HepG2 (cell line): Measurements from ENCODE around the gene CCDC85C. TPM values are rescaled to one million over a fixed set of nuclear protein-coding genes. Genes with fewer than 3 reads are reported as not detected.

Source experiments
- ATAC-seq: fragments of 200-7000 bp; cut with Tn5 transposase; 3 replicates; pipeline ENCODE4 v1.9.1; 2020; ENCODE audit warnings: mild to moderate bottlenecking, moderate library complexity
- BruUV-seq: library from RNA; stranded (reverse); fragments of 400-500 nt; replicated peaks from 2 replicates; lab custom pipeline; 2021; lab: Mats Ljungman, UMichigan
- CTCF ChIA-PET: fragments of 300-600 bp; formaldehyde crosslinking; extraction: SDS; loops from one replicate; lab custom pipeline; 2021; ENCODE audit warnings: low total read pairs, inconsistent platforms, low intra/inter-chr PET ratio; lab: Yijun Ruan, JAX
- POLR2A ChIA-PET: fragments of 350-600 bp; sonication (Branson Sonifier 250); formaldehyde crosslinking; loops from one replicate; lab custom pipeline; 2020; ENCODE audit warnings: antibody characterized with exemption, inconsistent platforms; lab: Yijun Ruan, JAX
- DNase-seq: peaks from one replicate; pipeline ENCODE4 v3.0.0-alpha.2; 2015; ENCODE audit warnings: low spot score
- FAIRE-seq: peaks from 3 replicates; lab custom pipeline; 2011; peaks lifted over from hg19 to GRCh38; lab: Jason Lieb, UNC
- H2AFZ ChIP-seq: one replicate; pipeline ENCODE4 v1.6.1; 2011; ENCODE audit warnings: low read length, inconsistent platforms
- H3K27ac ChIP-seq: fragments of 300-600 bp; 3 replicates; pipeline ENCODE4 v1.8.0; 2011; ENCODE audit warnings: mixed run types, mild to moderate bottlenecking, mixed read lengths, low read length, inconsistent platforms; ENCODE audit not compliant: insufficient read depth; ENCODE audit errors: extremely low read length
- H3K27me3 ChIP-seq, 2 experiments: fragments of 200-600 bp in 1 of 2; 2 replicates in 1 of 2; 3 replicates in 1 of 2; pipeline versions ENCODE4 v1.6.0 to v1.8.0; 2011; ENCODE audit warnings: low read length in 2 of 2, mild to moderate bottlenecking in 2 of 2, moderate library complexity in 2 of 2, inconsistent platforms in 1 of 2; ENCODE audit not compliant: insufficient read depth in 2 of 2, control insufficient read depth in 1 of 2
- H3K36me3 ChIP-seq, 2 experiments: fragments of 200-600 bp in 1 of 2; replicated peaks in 1 of 2; 2 replicates in 1 of 2; 3 replicates in 1 of 2; pipeline versions ENCODE4 v1.5.1 to v1.8.0; 2011; ENCODE audit warnings: low read length in 2 of 2, inconsistent platforms in 1 of 2; ENCODE audit not compliant: insufficient read depth in 2 of 2, control insufficient read depth in 1 of 2
- H3K4me1 ChIP-seq: 2 replicates; pipeline ENCODE4 v1.5.1; 2012; ENCODE audit warnings: low read length, inconsistent platforms; ENCODE audit not compliant: insufficient read depth
- H3K4me2 ChIP-seq: 2 replicates; pipeline ENCODE4 v1.6.0; 2011; ENCODE audit warnings: low read depth, low read length, inconsistent platforms
- H3K4me3 ChIP-seq, 3 experiments: fragments of 200-600 bp in 1 of 3; sonication (generic), shearing (Covaris generic) in 1 of 3; replicated peaks in 1 of 3; 2 replicates each; pipeline ENCODE4 v1.5.1; 2011 to 2016; ENCODE audit warnings: low read length in 3 of 3, inconsistent platforms in 2 of 3, low read depth in 2 of 3, mild to moderate bottlenecking in 2 of 3, control low read depth in 1 of 3, mixed read lengths in 1 of 3; ENCODE audit not compliant: insufficient read depth in 1 of 3
- H3K79me2 ChIP-seq: one replicate; pipeline ENCODE4 v1.6.1; 2011; ENCODE audit warnings: low read length, inconsistent platforms; ENCODE audit not compliant: insufficient read depth
- H3K9ac ChIP-seq: 2 replicates; pipeline ENCODE4 v1.6.0; 2011; ENCODE audit warnings: mild to moderate bottlenecking, low read depth, low read length, inconsistent platforms; ENCODE audit not compliant: insufficient read depth
- H3K9me3 ChIP-seq: 2 replicates; pipeline ENCODE4 v1.5.1; 2012; ENCODE audit warnings: mild to moderate bottlenecking, low read length
- H4K20me1 ChIP-seq: 2 replicates; pipeline ENCODE4 v1.6.0; 2011; ENCODE audit warnings: inconsistent platforms, mild to moderate bottlenecking, low read length, moderate library complexity; ENCODE audit not compliant: insufficient read depth
- CAMTA2 ChIP-seq: sonication (generic); formaldehyde crosslinking; IDR thresholded peaks from 2 replicates; pipeline ENCODE4 v1.4.0; 2020; ENCODE audit warnings: mild to moderate bottlenecking, missing genetic modification reagents, borderline replicate concordance
- RFX5 ChIP-seq: IDR thresholded peaks from 2 replicates; pipeline ENCODE4 v1.6.1; 2011; ENCODE audit warnings: low read depth, low read length, improper control_type of control experiment
- ZMYM3 ChIP-seq: sonication (generic); formaldehyde crosslinking; IDR thresholded peaks from 2 replicates; pipeline ENCODE4 v1.5.1; 2020; ENCODE audit warnings: mild to moderate bottlenecking, missing genetic modification reagents
- ZNF136 ChIP-seq: sonication (generic); formaldehyde crosslinking; IDR thresholded peaks from 2 replicates; pipeline ENCODE4 v1.8.1; 2022; ENCODE audit warnings: low read depth, mild to moderate bottlenecking, moderate library complexity, missing genetic modification reagents
- ZNF234 ChIP-seq: sonication (generic); formaldehyde crosslinking; conservative IDR thresholded peaks from 2 replicates; pipeline ENCODE4 v1.5.1; 2020; ENCODE audit warnings: mild to moderate bottlenecking, missing genetic modification reagents
- WGBS: methylation state at CpG from one replicate; pipeline ENCODE4 v1.1.6; 2017; ENCODE audit warnings: low lambda C conversion rate; 5-methylcytosine and 5-hydroxymethylcytosine counted together
- in situ Hi-C: cut with HindIII; loops from 2 replicates; pipeline ENCODE4 v1.10.0; 2017; ENCODE audit warnings: low pct_unique_long_range_greater_than_20kb; ENCODE audit not compliant: extremely low pct_ligation_motif_present
- intact Hi-C: fragments of 100-400 bp; cut with micrococcal nuclease; formaldehyde crosslinking; loops from one replicate; pipeline ENCODE4 v1.10.0; 2022; ENCODE audit not compliant: unreplicated experiment
- polyA plus RNA-seq, 8 experiments: library from polyadenylated mRNA; depleted of rRNA in 3 of 8; stranded (reverse) in 7 of 8; unstranded in 1 of 8; fragments of >200 nt; fragmentation: Illumina TruSeq in 4 of 8; extraction: Trizol in 4 of 8; gene quantifications; 2 replicates each; pipeline versions ENCODE4 v1.2.1 to v1.2.3, GENCODE V29; 2011 to 2016; ENCODE audit warnings: low read depth in 4 of 8, missing spikeins in 1 of 8, mixed read lengths in 1 of 8; ENCODE audit not compliant: insufficient read depth in 1 of 8
- total RNA-seq, 5 experiments: library from RNA; depleted of rRNA; stranded (reverse); fragments of >200 nt; fragmentation: Illumina TruSeq; extraction: Trizol; gene quantifications; 2 replicates each; pipeline ENCODE4 v1.2.3, GENCODE V29; 2016; ENCODE audit warnings: low read depth in 1 of 5
- TF ChIP-seq, protein P1 (sequence below): sonication (generic); formaldehyde crosslinking; IDR thresholded peaks from 2 replicates; pipeline ENCODE4 v1.4.0; 2020; ENCODE audit warnings: missing genetic modification reagents, low read depth, mild to moderate bottlenecking, borderline replicate concordance

CCDC85C gene
- total and polyA plus RNA-seq, 2 of the 13 experiments (the other 11 are each of a cell fraction or from before 2014, with no cell fraction given), result 18.8 to 43.8 TPM

DNA sequence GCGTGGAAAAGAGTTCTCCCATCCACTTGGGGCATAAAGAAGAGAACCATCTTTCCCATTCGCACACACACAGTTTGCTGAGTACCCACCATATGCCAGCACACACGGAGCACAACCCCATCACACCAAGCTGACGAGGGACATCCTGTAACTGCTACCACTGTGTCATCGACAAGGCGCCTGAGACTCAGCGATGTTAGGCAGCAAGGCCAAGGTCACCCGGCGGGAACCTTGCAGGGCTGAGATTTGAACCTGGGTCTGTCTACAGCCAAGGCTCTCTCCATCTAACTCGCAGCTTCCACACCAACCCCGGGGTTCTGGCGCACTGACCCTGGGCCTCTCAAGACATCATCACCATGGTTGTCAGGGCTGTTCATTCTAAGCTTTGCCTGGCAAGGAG lies 60.0 kb downstream of the CCDC85C start (continued):
- TF ChIP-seq ZNF234 (CRISPR knock-in tag), result no peak
- TF ChIP-seq CAMTA2 (CRISPR knock-in tag), result no peak
- no peak for TF ChIP-seq ZNF136 (CRISPR knock-in tag)

DNA sequence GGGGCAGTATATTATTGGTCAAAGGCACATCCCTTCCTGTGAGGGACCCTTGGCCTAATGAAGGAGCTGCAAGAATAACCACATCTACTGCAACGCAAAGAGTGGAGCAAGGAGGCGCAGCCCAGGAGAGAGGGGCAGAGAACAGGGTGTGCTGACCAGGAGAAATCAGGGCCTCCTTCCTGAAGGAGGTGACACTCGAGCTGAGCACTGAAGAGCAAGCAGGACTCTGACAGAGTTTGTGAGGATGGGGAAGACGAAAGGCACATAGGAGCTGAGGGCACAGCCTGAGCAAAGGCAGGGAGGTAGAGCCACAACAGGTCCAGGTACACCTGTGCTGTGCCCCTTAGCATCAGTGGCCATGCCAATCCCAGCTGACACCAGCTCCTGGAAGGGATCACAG lies 60.6 kb downstream of the CCDC85C start:
- Histone ChIP-seq H3K9ac (no peak overlapping the region), H3K27me3 (no peaks in the 10 kb centered on the region), H3K4me3 (no peak overlapping the region), H3K79me2 (peaks cover 82% of the 10 kb centered on the region), H3K36me3 (no peaks in the 10 kb centered on the region; a peak in 1 of 5 replicates), H3K4me2 (no peak overlapping the region)
- WGBS, result 90% methylated on average over 4 of the region's 4 CpGs
- in situ Hi-C loops, result no loop called here
- CTCF ChIA-PET, result no interaction called here
- no TSS peak for BruUV-seq
- TF ChIP-seq, protein P1, sequence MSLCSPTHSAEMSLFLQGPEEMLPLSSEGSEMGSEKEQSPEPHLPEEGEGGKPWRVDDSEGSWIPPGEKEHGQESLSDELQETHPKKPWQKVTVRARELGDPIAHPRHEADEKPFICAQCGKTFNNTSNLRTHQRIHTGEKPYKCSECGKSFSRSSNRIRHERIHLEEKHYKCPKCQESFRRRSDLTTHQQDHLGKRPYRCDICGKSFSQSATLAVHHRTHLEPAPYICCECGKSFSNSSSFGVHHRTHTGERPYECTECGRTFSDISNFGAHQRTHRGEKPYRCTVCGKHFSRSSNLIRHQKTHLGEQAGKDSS (CRISPR knock-in tag), result 0 out of 2 replicates have a peak, but pooled peaks have one; percentile 33
- peak; percentile 39; the same call in 1 of the 2 replicates for TF ChIP-seq ZMYM3 (CRISPR knock-in tag)
- TF ChIP-seq RFX5, result no peak
- TF ChIP-seq, all 625 proteins: peak for 2
- Histone ChIP-seq H3K27ac (no peak overlapping the region), H2AFZ (no peak overlapping the region), H3K9me3 (no peaks in the 10 kb centered on the region), H4K20me1 (peaks cover 31% of the 10 kb centered on the region), H3K4me1 (peaks cover 48% of the 10 kb centered on the region)
- ATAC-seq, result no peak
- DNase-seq, result no peak
- FAIRE-seq, result no peak
- POLR2A ChIA-PET, result interaction anchor here (1.1 kb wide), 1 partner anchor 9 kb away, joined by 5 read pairs; no protein-coding TSS in a partner anchor
- intact Hi-C loops, result no loop called here
